ENCODE results near the gene FNDC3B.

The FNDC3B gene

GRCh38 chr3:172310428-172310760 lies 271.0 kb downstream of the FNDC3B start:
- no peak for DNase-seq (ENCODE audit: low read depth in 2 of 2)

- no peak for DNase-seq (ENCODE audit: low read depth in 2 of 2)
Measured at GRCh38 chr3:172311217-172311616, 271.8 kb downstream of the FNDC3B start.

DNA sequence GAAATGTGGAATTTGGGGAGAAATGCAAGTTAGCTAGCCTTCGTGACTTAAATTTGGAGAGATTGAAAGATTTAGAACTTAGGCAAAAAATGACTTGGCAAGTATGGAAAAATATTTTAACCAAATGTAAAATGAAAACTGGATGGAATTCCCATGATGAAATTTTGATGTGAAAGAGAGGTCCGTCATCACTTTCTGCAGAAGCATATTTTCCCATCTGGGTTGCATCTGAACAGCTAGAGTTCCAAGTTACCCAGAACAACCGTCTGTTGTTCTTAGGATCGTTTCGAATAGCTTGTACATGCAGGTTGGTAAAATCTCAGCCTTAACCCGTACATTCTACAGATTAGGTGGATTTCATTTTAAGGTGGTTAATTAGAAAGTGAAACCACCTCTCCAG lies 272.6 kb downstream of the FNDC3B start:
- DNase-seq (ENCODE audit: low read depth in 2 of 2): no peak

- no peak for DNase-seq (ENCODE audit: low read depth in 2 of 2)
Measured at GRCh38 chr3:172312711-172313110, 273.3 kb downstream of the FNDC3B start.

- DNase-seq (ENCODE audit: low read depth in 2 of 2): no peak
Measured at GRCh38 chr3:172313671-172314070, 274.3 kb downstream of the FNDC3B start.

- no peak for DNase-seq (ENCODE audit: low read depth in 2 of 2)
Measured at GRCh38 chr3:172314591-172315160, 275.3 kb downstream of the FNDC3B start.

- DNase-seq (ENCODE audit: low read depth in 2 of 2): no peak
Measured at GRCh38 chr3:172315401-172316091, 276.2 kb downstream of the FNDC3B start.

DNA sequence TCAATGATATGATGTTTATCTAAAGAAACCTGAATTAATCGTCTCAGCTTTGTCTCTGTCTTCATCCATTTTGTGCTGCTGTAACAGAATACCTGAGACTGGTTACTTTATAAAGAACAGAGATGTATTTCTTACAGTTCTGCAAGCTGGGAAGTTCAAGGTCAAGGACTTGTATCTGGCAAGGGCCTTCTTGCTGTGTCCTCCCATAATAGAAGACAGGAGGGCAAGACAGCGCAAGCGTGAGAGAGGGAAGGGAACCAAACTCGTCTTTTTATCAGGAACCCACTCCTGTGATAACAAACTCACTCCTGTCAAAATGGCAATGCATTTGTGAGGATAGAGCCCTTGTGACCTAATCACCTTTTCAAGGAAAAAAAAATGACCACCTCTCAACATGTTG lies 277.4 kb downstream of the FNDC3B start:
- DNase-seq (ENCODE audit: low read depth in 2 of 2): no peak

DNA sequence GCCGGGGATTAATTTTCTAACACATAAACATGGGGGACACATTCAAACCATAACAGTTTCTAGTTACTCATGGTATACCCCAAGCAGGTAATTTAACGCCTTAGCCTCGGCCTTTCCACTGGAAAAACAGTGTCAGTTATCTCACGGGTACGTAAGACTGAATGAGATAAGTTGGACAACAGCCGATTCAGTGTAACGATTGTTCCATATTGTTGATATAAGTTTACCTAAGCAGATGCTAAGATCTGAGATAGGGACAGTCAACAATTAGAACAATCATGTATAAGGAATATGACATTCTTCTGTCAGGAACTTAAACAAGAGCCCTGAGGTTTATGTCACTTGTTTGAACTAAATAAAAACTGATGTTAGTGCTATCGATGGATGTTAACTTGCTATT lies 278.1 kb downstream of the FNDC3B start:
- no peak for DNase-seq (ENCODE audit: low read depth in 2 of 2)

GRCh38 chr3:172317984-172318383 lies 278.6 kb downstream of the FNDC3B start:
- no peak for DNase-seq (ENCODE audit: low read depth in 2 of 2)

DNA sequence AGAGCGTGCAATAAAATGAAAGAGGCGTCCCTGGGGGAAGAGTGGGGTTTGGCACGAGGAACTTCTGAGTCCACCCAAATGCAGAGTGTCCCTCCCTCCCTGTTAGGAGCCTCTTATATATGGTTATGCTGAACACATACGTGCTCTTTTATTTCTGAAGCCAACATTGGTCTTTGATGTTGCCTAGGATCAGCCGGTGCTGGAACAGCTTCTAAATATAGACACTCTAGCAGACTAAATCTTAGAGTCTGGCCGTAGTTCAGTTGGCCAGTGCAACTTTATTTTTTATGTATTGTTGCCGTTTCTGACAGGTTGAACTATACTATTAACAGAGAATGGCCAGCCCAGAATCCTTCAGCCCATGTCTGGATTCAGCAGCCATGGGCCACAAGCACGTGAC lies 280.2 kb downstream of the FNDC3B start:
- DNase-seq (ENCODE audit: low read depth in 2 of 2): no peak

- no peak for DNase-seq (ENCODE audit: low read depth in 2 of 2)
Measured at GRCh38 chr3:172320468-172320867, 281.1 kb downstream of the FNDC3B start.

DNA sequence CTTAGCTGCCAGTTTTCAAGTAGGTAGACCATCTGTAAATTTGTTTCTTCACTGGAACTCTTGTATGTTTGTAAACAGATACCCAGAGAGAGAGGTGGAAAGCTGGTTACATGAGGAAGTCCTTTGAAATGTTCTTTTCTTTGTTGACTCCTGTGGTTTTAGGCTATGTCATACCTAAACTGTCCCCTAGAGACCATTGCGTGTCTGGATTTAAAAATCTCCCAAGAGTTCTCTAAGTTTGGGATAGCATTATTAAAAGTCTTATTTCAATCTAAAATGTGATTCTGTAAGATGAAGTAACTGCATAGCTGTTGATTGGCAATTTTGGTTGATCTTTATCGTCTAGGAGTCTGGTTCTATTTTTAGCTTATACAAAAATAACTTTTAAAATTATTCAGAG lies 281.7 kb downstream of the FNDC3B start:
- DNase-seq (ENCODE audit: low read depth in 2 of 2): no peak

DNA sequence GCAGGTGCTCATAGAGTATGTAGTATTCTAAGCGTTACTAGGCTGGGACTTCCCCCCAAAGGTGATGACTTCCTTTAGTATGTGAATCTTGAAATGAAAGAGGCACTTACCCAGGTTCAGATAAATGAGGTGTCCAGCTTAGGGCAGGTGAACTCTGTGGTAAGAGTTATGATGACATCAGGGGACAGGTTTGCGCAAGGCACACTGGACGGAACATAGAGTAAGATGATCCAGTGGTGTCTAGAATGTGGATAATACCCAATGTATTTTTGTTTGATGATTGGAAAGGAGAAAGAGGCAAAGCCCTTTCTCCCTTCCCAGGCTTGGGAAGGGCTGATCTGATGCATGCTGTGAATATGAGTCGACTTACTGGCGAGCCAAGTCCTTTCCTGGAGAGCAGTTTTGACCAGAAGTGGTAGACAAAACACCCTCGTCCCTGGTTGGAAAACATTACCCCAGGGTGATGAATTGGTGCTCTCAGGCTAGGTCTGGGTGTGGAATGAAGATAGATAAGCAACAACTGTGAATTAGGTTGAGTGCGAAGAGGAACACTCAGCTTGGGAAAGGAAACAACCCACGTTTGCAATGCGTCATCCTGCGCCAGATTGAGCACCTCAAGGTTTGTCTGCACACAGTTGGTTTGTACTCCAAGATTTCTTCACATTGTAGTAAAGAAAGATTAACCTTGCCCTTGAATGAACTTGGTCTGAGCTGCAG lies 284.7 kb downstream of the FNDC3B start:
- DNase-seq (ENCODE audit: low read depth in 2 of 2): no peak

DNA sequence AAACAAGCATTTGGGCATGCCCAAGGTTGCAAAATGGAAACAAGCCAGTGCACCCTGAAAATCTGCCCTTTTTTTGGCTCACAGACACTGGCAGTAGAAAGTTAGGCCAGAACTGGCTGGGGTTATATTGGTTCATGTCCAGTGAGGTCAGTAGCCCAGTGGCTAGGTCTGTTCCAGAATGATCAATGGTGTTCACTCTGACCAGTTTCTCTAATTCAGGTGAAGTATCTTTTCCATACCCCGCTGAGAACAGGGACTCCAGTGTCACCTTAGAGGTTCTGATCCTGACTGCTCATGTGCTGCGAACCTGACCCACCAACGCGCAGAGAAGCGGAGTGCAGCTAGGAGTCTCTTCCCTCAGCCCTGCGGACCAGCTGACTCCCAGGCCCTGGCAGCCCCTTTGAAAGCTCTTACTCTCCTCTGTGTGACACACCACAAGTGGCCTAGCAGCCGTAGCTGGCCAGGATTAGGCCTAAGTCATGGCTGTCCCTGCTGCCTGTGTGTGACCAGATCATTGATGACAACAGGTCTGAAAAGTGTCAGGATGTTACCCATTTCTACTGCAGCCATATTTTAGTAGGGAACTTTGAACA lies 285.3 kb downstream of the FNDC3B start:
- no peak for DNase-seq (ENCODE audit: low read depth in 2 of 2)

DNA sequence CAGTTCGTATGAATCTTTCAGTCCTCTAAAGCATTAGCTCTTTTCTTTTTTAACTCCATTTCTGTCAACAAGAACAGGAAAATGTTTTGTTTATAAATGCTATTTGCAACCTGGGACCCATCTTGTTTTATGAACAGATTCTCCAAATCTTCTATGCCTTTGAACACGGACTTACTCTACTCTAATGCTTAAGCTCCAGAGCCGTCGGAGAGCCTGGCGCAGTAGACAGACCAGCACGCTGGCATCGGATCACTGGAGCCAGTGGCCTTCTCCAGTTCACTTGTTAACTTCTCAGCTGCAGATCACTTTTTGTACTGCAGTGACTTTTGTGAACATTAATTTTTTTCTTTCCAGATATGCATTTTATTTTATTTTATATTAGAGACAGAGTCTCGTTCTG lies 286.1 kb downstream of the FNDC3B start:
- DNase-seq (ENCODE audit: low read depth in 2 of 2): no peak

DNA sequence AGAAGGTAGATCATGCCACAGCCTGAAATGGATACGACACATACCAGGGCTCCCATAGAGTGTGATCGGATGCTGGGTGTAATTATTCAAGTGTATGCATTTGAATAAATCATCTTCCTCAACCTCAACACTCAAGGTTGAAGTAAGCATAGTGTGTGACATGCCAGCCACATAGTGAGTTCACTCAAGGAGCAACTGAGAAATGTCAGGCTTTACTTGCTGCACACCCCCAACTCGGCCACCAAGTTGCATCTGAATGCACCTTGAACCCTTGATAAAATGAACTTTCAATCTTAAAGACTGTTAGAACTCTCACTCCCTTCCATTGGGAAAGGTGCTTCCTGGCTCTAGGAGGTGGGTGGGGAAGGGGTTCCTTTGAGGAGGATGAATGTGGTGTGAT lies 287.6 kb downstream of the FNDC3B start:
- DNase-seq (ENCODE audit: low read depth in 2 of 2): no peak

DNA sequence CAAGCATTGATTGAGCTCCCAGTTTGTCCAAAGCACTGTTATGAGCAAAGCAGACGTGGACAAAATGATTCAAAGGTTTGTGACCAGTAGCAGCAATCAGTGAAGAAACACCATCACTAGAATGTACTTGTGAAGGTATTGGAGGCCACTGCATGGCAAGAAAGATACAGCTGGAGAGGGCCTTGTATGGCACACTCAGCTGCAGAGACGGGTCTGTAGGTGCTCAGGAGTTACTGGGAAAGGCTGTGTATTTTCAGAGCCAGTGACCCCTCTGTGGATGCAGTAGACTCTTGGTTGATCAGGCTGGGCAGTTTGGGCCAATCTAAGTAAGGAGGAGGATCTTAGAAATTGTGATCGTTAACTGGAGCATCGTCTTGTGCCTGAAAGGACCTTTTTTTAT lies 288.9 kb downstream of the FNDC3B start:
- no peak for DNase-seq (ENCODE audit: low read depth in 2 of 2)

DNA sequence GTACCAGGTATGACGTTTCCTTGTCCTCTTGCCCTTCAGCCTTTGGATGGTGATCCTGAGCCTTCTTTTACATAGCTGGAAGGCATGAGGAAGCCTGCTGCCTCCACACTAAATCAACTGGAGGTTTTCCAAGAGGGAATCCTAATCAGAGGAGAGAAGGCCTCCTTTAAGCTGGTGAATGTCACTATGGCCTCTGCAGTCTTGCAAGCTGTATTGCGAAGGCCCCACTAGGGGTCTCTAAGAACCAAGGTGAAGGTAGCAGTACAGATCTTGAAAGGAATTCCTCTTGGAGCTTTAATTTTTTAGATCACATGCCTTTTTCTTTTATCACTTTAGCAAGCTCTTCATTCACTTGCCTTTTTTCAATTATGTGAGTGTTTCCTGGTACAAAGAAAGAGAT lies 289.7 kb downstream of the FNDC3B start:
- DNase-seq (ENCODE audit: low read depth in 2 of 2): no peak

- no peak for DNase-seq (ENCODE audit: low read depth in 2 of 2)
Measured at GRCh38 chr3:172330413-172330812, 291.0 kb downstream of the FNDC3B start.

DNA sequence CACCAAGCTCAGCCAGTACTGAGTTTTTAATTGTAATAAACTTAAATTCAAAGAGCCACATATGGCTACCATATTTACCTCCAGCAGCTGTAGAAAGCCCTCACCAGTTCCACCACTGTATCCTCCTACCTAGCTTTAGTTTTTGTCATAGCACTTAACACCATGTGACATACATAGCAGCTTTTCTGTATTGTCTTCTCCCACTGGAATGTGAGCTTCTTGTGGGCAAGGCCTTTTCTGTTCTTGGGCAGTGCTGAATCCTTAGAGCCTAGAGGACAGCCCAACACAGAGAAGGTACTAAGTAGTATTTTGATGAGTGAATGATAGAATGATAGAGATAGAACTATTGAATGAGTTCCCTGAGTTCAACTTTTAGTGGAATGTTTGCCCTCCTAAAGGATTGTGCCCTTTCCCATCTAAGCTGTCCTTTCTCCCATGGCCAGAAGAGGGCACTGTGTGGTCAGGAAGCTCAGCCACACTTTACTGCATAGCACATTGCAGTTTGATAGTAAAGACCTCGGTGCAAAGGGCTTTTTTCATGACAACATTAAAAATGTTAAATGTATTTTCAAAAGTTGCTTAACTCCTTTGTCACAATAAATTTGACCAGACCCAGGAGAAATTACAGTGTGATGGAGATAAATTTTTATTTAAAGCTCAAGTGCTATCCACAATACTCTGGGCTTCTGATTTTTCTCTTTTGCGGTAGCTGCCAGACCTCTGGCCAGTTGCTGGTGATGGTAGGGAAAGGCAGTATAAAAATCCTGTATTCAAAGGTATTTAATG lies 293.1 kb downstream of the FNDC3B start:
- DNase-seq (ENCODE audit: low read depth in 2 of 2): peak in 1 of 2 experiments; percentile 55

DNA sequence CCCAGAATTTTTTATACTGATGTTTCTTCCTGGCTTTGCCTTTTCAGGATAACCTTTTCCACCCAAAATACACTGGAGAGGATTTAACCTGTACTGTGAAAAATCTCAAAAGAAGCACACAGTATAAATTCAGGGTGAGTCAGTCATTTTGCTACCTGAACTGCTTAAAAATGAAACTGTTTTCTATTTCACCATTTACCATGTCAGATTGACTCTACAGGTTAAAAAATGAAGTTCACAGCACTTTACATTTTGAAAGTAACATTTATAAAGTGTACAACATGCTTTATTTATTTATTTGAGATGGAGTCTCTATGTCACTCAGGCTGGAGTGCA lies 293.6 kb downstream of the FNDC3B start:
- no peak for DNase-seq (ENCODE audit: low read depth in 2 of 2)

All from stimulated activated CD4-positive, alpha-beta T cell treated with anti-CD3 and anti-CD28 coated beads, Interleukin-12 subunit alpha, Interleukin-12 subunit beta, amount 100 ng/mL, for 24 hours (primary cell).